HG03175 (cell line): Measurements from ENCODE around the gene NCOA3.
"Not testable (repeated sequence)": the region's sequence is repeated elsewhere in the genome, so short reads cannot be mapped to it uniquely, and the experiment has no call there.

Experiments
- ATAC-seq: cut with Tn5 transposase; IDR thresholded peaks from one replicate; pipeline ENCODE4 v1.9.1; 2021; ENCODE audit warnings: mild to moderate bottlenecking, moderate library complexity; ENCODE audit not compliant: unreplicated experiment

NCOA3 gene

DNA sequence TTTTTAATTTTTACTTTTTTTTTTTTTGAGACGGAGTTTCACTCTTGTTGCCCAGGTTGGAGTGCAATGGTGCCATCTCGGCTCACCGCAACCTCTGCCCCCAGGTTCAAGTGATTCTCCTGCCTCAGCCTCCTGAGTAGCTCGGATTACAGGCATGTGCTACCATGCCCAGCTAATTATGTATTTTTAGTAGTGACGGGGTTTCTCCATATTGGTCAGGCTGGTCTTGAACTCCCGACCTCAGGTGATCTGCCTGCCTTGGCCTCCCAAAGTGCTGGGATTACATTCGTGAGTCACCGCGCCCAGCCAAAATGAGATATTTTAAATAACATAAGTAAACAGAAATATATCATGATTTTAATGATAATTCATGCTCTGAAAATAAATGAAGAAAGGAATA is 1.6 kb upstream of the NCOA3 start:
- not testable (repeated sequence) for ATAC-seq

DNA sequence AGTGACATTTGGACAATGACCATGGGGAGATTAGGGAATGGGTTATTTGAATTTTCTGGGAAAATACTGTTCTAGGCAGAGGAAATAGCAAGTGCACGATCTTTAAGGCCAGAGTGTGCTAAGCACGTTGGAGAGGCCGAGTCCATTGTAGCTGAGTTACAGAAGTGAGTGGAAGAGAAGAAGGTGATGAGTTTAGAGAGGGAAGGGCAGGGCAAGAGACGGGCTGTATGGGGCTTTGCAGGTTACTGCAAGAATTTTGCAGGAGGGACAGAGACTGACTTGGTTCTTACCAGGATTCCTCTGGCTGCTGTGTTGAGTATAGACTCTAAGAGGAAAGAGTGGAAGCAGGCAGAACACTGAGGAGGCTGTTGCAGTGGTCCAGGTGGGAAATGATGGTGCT is 1.1 kb upstream of the NCOA3 start:
- ATAC-seq: no peak

DNA sequence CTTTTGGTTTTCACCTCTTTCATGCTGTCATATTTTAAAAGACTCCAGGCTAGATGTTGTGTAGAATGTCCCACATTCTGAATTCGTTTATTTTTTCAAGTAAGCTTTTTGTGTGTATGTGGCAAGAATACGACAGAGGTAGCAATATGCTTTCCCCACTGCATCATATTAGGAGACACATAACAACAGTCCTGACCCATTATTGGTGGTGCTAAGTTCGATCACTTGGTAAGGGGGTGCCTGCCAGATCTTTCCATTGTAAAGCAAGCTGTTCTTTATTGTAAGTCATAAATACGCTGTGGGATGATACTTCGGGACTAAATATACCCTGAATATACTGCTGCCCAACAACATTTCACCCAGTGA is 588 bp upstream of the NCOA3 start:
- ATAC-seq: no peak

DNA sequence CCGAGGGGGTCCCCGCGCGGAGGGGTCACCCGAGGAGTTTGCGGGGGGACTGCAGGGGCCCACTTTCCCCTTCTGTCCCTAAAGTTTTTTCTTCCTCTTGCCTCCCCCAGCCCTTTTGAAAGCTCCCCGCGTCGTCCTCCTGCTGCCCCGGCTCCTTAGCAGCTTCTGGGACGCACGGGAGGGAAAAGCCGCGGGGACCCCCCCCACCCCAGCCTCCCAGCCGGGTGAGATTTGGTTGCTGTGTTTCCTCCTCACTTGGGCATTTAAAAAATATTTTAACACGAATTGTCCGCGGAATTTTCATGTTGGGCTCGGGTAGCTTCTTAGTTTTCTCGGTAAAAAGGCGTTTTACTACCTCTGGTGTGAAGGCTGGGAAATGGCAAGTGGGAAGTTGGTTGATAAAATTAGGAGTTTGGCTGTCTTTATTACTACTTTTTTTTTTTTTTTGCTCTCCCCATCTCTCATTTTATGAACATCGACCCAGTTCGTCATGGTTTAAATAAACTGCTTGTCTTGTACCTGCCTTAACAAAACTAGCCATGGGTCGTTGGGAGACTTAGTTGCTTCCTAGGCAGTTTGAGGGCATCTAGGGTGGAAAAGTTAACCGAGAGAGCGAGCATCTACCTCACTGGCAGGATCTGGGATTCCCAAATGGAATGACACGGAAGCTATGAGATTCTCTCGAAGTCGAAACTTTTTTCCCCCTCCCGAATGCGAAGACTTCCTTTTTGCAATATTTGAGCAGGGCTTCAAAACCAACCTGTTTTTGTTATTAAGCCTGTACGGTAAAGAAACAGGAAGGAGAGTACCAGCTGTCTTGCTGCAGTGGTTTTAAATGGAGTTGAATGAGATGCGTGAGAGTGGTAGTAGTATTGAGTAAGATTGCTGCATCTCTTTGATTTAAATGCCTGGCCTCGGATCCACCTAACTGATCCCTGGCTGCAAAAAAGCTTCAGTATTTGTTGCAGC is 868 bp downstream of the NCOA3 start:
- ATAC-seq: no peak

DNA sequence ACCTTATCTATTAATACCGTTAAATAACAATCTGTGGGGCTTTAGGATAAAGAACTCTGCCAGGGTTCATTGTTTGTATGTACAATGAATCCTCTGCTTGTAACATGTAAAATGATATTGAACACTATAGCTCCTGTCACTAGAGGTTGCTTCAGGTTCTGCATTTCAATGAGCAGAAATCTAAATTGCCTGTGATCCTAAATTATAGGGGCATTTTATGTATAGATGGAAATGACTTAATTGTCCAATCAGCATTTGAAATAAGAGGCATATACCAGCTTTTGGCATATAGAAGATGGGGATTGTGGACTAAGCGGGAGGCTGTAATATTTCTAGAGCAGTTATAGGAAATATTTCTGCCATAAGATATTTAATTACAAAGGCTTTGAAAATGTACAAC is 2.0 kb downstream of the NCOA3 start:
- ATAC-seq: no peak

DNA sequence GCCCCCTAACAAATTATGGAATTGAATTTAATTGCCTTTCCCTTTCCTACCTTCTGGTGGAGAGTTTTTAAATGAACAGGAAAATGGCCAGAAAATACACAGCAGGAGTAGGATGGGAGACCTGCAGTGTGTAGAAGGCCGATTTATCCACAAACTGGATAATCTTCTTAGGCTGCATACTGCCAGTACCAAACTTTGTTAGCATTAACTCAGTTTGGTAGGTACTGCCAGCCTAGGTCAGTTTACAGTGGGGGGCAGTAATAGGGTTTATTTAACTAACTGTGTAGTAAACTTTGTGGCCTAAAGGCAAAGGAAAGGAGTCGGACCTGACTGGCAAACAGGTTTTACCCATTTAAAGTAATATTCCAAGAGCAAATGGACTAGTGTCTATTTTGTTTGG is 4.6 kb downstream of the NCOA3 start:
- ATAC-seq: no peak

DNA sequence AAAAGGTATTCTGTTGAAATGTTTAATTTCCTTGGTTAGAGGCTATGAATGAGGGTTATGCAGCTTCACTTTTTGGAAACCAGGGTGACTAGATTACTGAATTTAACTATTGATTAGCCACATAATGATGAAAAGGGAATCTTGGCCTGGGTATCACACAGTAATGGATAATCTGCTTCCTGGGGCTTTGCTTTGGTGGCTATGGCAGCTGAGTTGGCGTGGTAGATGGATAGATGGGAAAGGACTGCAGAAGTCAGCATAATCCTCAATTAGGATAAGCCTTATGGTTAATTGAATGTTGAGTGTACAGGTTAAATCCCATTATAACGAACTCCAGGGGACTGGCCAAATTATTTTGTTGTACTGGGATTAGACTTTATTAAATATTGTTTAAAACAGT is 5.2 kb downstream of the NCOA3 start:
- ATAC-seq: no peak

DNA sequence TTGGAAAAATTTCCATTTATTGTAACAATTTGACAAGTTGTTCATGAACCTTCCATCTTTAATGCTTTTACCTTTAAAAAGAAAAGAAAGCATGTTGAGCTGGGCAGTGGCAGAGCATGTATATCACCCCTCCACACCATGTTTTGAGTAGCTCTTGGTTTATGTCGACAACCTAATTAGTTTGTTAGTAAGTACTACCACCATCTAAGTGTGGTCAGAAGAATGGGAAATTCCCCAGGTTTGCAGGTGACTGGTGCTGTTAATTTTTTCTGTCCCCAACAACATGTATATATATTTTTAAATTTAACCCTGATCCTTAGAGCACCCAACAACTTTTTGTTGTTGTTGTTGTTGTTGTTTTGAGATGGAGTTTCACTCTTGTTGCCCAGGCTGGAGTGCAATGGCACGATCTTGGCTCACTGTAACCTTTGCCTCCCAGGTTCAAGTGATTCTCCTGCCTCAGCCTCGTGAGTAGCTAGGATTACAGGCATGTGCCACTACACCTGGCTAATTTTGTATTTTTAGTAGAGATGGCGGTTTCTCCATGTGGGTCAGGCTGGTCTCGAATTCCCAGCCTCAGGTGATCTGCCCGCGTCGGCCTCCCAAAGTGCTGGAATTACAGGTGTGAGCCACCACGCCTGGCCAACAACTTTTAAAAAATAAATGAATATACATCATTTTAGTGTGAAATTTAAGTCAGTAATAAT is 5.7 kb downstream of the NCOA3 start:
- not testable (repeated sequence) for ATAC-seq

DNA sequence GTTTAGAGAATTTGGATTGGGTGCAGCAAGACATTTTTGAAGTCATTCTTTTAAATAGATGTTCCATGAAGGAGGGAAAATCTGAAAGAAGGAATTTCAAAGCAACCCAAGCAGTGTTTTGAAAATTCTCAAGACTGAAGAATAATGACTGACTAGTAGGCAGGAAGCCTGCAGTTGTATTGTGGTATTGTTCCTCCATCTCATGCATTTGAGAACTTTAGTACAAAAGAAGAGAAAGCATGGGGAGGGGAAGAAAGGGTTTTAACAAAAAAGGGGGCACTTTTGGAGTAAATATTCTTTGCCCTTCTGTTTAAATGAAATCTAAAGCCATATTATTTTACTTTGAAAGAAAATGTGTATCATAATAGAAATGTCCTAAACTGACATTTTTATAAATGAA is 6.6 kb downstream of the NCOA3 start:
- no peak for ATAC-seq

DNA sequence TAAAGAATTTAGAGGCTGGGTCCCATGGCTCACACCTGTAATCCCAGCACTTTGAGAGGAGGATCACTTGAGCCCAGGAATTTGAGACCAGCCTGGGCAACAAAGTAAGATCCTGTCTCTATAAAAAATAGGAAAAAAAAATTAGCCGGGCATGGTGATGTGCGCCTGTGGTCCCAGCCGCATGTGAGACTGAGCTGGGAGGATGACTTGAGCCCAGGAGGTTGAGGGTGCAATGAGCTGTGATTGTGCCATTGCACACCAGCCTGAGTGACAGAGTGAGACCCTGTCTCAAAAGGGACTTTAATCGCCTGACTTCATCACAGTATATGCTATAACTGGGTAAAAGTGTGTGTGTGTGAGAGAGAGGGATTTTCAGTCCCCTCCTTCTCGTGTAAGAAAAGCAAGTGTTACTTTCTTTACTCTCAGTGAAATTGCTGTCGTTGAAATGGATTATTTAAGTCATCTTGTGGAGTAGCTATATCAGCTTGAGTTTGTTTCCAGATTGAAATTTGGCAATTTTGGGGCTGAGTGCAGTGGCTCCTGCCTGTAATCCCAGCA is 7.5 kb downstream of the NCOA3 start:
- ATAC-seq: no peak

DNA sequence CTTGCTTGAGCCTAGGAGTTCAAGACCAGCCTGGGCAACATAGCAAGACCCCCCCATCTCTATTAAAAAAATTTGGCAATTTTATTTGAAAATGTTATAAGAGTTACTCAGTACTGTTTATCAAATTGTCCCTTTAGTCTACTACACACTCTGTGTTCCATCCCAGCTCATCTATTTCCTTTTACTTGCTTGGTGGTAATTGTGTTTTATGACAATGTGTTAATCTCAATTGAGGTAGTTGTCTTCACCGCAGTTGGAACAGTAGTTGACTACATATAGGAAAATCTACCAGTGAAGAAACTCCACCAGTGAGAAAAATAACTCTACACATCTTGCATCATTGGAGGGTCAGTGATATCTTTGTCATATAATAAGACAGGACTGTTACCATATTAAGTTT is 8.0 kb downstream of the NCOA3 start:
- no peak for ATAC-seq

DNA sequence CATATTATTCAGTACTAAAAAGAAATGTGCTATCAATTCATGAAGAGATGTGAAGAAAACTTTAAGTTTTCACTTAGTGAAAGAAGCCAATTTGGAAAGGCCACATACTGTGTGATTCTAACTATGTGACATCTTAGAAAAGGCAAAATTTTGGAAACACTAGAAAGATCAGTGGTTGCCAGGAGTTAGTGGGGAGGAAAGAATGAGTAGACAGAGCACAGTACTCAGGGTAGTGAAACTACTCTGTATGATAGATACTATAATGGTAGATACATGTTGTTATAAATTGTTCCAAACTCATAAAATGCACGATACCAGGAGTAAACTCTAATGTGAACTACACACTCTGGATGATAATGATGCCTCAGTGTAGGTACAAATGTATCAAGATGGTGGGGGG is 14.2 kb downstream of the NCOA3 start:
- no peak for ATAC-seq

DNA sequence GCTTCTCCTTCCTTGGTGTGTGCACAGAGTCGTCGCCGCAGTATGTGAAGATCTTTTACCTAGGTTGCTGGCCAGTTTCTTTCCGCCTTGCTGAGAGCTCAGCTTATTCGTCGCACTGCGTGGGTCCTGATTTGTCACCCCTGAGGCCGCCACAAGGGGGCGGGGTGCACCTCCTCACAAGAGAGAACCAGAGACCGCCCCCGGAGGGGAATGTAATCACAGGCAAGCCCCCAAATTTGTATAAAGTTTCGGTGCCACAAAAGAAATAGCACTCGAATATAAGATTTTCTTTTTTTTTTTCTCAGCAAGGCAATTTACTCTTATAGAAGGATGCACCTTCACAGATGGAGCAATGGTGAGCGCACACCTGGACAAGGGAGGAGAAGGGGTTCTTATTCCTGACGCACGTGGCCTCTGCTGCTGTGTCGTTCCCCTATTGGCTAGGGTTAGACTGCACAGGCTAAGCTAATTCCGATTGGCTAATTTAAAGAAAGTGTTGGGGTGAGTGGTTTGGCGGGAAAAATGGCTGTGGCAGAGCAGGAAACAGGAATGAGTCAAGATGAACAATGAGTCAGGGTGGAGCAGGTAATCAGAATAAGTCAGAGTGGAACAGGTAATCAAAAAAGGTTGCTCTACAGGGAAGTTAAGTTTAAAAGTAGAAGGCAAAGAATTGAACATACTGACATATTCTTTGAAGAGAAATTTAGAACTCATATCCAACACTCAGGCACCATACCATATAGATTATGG is 19.5 kb downstream of the NCOA3 start:
- no peak for ATAC-seq

DNA sequence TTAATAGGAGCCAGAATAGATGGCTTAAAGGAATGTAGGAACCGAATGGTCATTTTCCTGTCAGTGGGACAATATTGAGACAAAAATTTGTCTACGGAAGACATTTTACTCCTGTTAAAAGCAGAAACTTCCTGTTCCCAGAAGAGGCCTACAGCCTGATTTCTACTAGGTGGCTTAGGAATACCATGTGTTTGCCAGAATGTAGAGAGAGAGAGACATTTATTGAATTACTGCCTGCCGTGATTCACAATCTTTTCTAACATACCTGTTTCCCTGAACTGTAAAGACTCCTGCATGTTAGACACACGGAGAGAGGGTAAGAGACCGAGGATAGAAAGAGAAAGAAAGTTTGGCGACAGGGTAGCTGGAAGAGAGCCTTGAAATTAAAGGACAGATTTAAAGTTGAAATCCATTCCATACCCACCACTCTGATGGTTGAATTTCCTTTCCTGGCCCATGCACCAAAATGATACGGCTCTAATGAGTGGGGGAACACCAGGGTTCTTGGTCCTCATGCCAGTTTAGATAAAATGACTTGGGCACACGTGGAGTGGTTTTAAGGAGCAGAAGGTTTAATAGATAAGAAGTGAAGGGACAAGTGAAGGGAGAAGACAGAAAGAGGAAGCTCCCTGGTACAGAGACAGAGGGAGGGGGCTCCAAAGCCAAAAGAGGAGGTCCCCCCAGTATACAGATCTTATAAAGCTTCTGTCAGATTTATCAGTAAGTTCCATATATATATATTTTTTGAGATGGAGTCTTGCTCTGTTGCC is 22.5 kb downstream of the NCOA3 start:
- ATAC-seq: no peak

DNA sequence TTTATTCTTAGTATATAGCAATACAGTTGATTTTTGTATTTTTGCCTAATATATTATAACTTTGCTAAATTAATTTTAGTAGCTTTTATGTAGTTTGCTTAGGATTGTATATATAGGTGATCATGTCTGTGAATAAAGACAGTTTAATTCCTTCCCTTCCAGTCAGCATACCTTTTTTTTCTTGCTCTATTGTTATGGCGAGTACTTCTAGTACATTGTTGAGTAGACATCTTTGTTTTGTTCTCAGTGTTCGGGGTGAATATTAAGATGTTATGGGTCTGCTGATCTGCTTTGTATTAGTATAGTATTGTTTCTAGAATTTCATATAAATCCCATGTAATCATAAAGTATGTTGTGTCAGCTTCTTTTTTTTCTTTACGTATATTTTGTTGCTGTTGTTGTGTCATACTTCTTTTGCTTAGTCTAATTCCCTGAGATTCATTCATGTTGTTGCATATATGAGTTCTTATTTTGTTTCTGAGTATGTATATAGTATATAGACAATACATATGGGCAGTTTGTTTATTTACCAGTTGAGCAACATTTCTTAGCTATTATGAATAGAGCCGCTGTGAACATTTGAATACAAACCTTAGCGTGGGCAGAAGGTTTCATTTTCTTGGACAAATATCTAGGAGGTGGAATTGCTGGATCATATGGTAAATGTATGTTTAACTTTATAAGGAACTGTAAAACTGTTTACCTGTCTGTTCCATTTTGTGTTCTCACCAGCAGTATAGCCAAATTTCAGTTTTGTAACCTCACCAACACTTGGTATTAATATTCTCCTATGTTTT is 25.5 kb downstream of the NCOA3 start:
- no peak for ATAC-seq

DNA sequence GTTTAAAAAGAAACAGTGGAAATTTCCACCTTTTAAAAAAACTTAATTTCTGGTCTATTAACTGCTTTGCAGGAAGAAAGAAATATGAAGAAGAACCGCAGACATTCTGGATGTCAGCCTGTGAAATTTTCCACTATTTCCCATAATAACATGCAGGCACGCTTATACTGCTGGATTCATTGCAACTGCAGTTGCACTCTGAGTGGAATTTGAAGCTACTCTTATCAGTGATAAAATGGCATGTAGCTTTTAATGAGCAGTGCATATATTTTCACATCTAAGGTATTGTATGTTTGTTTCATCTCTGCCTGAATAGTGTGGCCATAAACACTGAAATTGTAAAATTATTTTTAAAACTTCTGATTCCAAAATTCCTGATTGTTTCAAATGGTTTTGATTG is 28.2 kb downstream of the NCOA3 start:
- no peak for ATAC-seq

DNA sequence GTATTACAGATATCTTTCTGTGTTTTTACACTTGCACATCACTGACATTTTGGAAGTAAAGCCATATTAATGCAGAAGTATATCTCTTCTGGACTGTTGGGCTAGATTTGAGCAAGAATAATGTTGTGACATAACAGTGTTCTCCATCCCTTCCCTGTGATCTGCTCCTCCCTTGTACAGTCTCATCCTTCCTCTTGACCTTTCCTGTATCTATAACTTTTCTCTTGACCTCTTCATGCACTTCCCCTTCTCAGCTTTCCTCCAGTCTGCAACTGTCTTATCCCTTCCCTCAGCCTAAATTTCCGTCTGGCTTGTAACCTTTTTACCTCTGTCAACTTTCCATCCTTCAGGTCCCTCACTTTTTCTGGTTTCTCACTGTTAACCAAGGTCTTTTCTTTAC is 29.8 kb downstream of the NCOA3 start:
- ATAC-seq: no peak

DNA sequence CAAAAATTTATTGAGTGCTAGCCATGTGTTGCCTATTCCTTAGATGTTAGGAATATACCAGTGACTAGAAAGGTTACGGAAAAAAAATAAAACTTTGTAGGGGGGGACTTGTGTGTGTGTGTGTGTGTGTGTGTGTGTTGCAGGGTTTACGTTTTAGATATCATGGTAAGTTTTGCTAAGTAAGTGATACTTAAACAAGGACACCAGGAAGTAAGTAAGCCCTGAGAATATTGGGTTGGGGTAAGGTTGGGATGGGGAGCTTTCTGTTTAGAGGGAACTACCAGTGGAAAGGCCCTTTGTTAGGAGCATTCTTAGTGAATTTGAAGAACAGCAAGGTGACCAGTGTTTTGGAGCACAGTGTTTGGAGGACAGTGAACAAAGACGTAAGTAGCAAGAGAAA is 30.3 kb downstream of the NCOA3 start:
- no peak for ATAC-seq

DNA sequence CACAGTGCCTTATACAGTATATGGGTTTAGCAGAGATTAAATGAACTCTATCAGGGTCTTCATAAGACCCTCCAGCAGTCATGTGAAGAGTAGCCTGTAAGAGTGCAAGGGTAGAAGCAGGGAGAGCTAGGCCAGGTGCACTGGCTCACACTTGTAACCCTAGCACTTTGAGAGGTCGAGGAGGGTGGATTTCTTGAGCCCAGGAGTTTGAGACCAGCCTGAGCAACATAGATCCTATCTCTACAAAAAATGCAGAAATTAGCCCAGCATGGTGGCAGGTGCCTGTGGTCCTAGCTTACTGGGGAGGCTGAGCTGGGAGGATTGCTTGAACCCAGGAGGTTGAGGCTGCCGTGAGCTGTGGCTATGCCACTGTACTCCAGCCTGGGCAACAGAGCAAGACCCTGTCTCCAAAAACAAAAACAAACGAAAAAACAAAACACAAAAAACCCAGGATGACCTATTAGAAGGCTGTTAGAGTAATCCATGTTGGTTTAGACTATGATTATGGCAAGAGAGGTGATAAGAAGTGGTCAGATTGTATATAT is 31.9 kb downstream of the NCOA3 start:
- no peak for ATAC-seq
